ENCODE results near the gene GSTK1.
A peak's percentile ranks its signal among the peaks of the same experiment; 100 is the strongest.
"Not testable (repeated sequence)": the region's sequence is repeated elsewhere in the genome, so short reads cannot be mapped to it uniquely, and the experiment has no call there.

The GSTK1 gene

GRCh38 chr7:143238289-143238980 lies 24.8 kb upstream of the GSTK1 start:
- DNase-seq (ENCODE audit: low read depth) = no peak

GRCh38 chr7:143239813-143240212 lies 23.4 kb upstream of the GSTK1 start:
- no peak for DNase-seq (ENCODE audit: low read depth)

GRCh38 chr7:143240291-143241168 lies 22.7 kb upstream of the GSTK1 start:
- DNase-seq (ENCODE audit: low read depth) = peak; percentile 52

- DNase-seq (ENCODE audit: low read depth) = no peak
Observed at GRCh38 chr7:143242306-143242705, 20.9 kb upstream of the GSTK1 start.

- DNase-seq (ENCODE audit: low read depth) = no peak
Observed at GRCh38 chr7:143243111-143243510, 20.1 kb upstream of the GSTK1 start.

GRCh38 chr7:143243614-143244013 lies 19.6 kb upstream of the GSTK1 start:
- DNase-seq (ENCODE audit: low read depth) = no peak

GRCh38 chr7:143244321-143244720 lies 18.9 kb upstream of the GSTK1 start:
- DNase-seq (ENCODE audit: low read depth) = no peak

GRCh38 chr7:143245123-143245522 lies 18.1 kb upstream of the GSTK1 start:
- no peak for DNase-seq (ENCODE audit: low read depth)

- DNase-seq (ENCODE audit: low read depth) = no peak
Observed at GRCh38 chr7:143247372-143247771, 15.9 kb upstream of the GSTK1 start.

- no peak for DNase-seq (ENCODE audit: low read depth)
Observed at GRCh38 chr7:143248761-143249354, 14.4 kb upstream of the GSTK1 start.

- no peak for DNase-seq (ENCODE audit: low read depth)
Observed at GRCh38 chr7:143250199-143250598, 13.0 kb upstream of the GSTK1 start.

- no peak for DNase-seq (ENCODE audit: low read depth)
Observed at GRCh38 chr7:143250822-143251221, 12.4 kb upstream of the GSTK1 start.

GRCh38 chr7:143252006-143252405 lies 11.2 kb upstream of the GSTK1 start:
- DNase-seq (ENCODE audit: low read depth) = no peak

- DNase-seq (ENCODE audit: low read depth) = no peak
Observed at GRCh38 chr7:143255564-143255963, 7.7 kb upstream of the GSTK1 start.

- DNase-seq (ENCODE audit: low read depth) = no peak
Observed at GRCh38 chr7:143256325-143256724, 6.9 kb upstream of the GSTK1 start.

- no peak for DNase-seq (ENCODE audit: low read depth)
Observed at GRCh38 chr7:143256932-143257331, 6.3 kb upstream of the GSTK1 start.

GRCh38 chr7:143257501-143257900 lies 5.7 kb upstream of the GSTK1 start:
- no peak for DNase-seq (ENCODE audit: low read depth)

GRCh38 chr7:143258831-143259230 lies 4.4 kb upstream of the GSTK1 start:
- DNase-seq (ENCODE audit: low read depth) = no peak

GRCh38 chr7:143259765-143260164 lies 3.5 kb upstream of the GSTK1 start:
- DNase-seq (ENCODE audit: low read depth) = no peak

GRCh38 chr7:143261901-143262300 lies 1.3 kb upstream of the GSTK1 start:
- DNase-seq (ENCODE audit: low read depth) = no peak

- not testable (repeated sequence) for DNase-seq (ENCODE audit: low read depth)
Observed at GRCh38 chr7:143264196-143264568, 941 bp downstream of the GSTK1 start.

- no peak for DNase-seq (ENCODE audit: low read depth)
Observed at GRCh38 chr7:143265017-143265693, 1.9 kb downstream of the GSTK1 start.

- no peak for DNase-seq (ENCODE audit: low read depth)
Observed at GRCh38 chr7:143269251-143269650, 6.0 kb downstream of the GSTK1 start.
